Neutrophil (primary cell): ENCODE data around the gene IP6K2.
A peak's percentile ranks its signal among the peaks of the same experiment; 100 is the strongest.
"Not testable (repeated sequence)": the region's sequence is repeated elsewhere in the genome, so short reads cannot be mapped to it uniquely, and the experiment has no call there.

Experiments used
- H3K27ac ChIP-seq: fragments of 200-600 bp; sonication (generic); 2 replicates; pipeline ENCODE4 v1.5.1; 2016; ENCODE audit warnings: mild to moderate bottlenecking, moderate library complexity
- H3K27me3 ChIP-seq: fragments of 200-600 bp; sonication (generic); 2 replicates; pipeline ENCODE4 v1.6.0; 2016; ENCODE audit warnings: mild to moderate bottlenecking
- H3K36me3 ChIP-seq: fragments of 200-600 bp; sonication (generic); 2 replicates; pipeline ENCODE4 v1.5.1; 2017
- H3K4me1 ChIP-seq, 2 experiments: fragments of 200-600 bp in 1 of 2; sonication (generic) in 1 of 2; 1 replicate in 1 of 2; 2 replicates in 1 of 2; pipeline versions ENCODE4 v1.5.1 to v1.6.1; 2013 to 2016; ENCODE audit warnings: low read depth in 1 of 2, low read length in 1 of 2, mild to moderate bottlenecking in 1 of 2, moderate library complexity in 1 of 2; ENCODE audit not compliant: control insufficient read depth in 1 of 2, insufficient read depth in 1 of 2
- H3K4me3 ChIP-seq, 2 experiments: fragments of 200-600 bp in 1 of 2; sonication (generic) in 1 of 2; 1 replicate in 1 of 2; 2 replicates in 1 of 2; pipeline ENCODE4 v1.5.1; 2013 to 2016; ENCODE audit warnings: low read depth in 1 of 2, low read length in 1 of 2, mild to moderate bottlenecking in 1 of 2, moderate library complexity in 1 of 2
- H3K9me3 ChIP-seq: fragments of 200-600 bp; sonication (generic); 2 replicates; pipeline ENCODE4 v1.5.1; 2016
- TF ChIP-seq, protein P1 (sequence below): fragments of 200-600 bp; sonication (generic); IDR thresholded peaks from 2 replicates; pipeline ENCODE4 v1.5.1; 2016; ENCODE audit warnings: antibody characterized with exemption

The IP6K2 gene

DNA sequence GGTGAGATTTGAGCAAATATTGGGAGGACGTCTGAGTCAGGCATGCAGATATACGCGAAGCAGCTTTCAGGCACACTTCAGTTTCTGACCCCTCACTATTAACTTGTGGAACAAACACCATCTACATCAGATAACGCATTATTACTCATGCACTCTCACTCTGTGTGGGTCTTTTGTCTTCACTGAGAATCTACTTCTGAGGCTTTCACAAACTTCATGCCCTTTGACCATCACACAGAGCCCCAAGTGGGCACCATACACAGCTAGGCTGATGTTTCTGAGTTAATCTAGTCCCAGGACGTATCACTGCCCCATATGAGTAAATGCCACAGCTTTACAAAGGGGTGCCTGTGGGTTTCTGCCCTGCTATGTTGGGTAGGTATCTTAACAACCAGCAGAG, 39.6 kb upstream of the IP6K2 start:
- TF ChIP-seq, protein P1, sequence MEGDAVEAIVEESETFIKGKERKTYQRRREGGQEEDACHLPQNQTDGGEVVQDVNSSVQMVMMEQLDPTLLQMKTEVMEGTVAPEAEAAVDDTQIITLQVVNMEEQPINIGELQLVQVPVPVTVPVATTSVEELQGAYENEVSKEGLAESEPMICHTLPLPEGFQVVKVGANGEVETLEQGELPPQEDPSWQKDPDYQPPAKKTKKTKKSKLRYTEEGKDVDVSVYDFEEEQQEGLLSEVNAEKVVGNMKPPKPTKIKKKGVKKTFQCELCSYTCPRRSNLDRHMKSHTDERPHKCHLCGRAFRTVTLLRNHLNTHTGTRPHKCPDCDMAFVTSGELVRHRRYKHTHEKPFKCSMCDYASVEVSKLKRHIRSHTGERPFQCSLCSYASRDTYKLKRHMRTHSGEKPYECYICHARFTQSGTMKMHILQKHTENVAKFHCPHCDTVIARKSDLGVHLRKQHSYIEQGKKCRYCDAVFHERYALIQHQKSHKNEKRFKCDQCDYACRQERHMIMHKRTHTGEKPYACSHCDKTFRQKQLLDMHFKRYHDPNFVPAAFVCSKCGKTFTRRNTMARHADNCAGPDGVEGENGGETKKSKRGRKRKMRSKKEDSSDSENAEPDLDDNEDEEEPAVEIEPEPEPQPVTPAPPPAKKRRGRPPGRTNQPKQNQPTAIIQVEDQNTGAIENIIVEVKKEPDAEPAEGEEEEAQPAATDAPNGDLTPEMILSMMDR: no peak
- Histone ChIP-seq H3K4me1 (peaks cover 0 to 2% of the 10 kb centered on the region in 2 experiments), H3K36me3 (peaks cover 38% of the 10 kb centered on the region), H3K4me3 (no peak overlapping the region), H3K27ac (no peak overlapping the region), H3K27me3 (no peaks in the 10 kb centered on the region), H3K9me3 (no peaks in the 10 kb centered on the region)

DNA sequence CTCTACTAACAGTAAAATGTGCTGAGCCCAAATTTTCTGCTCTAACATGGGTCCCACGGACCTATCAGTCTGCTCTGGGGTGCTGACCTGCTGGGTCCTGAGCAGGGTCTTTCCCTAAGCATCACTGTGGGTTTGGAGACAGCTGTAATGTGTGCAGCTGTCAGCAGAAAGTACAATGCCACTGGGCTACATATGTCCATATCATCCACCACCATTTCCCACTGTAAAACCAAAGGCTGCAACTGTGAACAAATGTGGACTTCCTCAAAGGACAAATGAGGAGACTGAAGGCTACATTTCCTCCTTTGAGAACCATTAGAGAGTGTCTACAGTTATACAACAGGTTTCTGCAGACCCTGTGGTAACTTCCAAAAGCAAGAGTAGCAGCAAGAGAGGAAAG, 33.8 kb upstream of the IP6K2 start:
- TF ChIP-seq, protein P1: no peak
- H3K9me3 ChIP-seq: no peaks in the 10 kb centered on the region

DNA sequence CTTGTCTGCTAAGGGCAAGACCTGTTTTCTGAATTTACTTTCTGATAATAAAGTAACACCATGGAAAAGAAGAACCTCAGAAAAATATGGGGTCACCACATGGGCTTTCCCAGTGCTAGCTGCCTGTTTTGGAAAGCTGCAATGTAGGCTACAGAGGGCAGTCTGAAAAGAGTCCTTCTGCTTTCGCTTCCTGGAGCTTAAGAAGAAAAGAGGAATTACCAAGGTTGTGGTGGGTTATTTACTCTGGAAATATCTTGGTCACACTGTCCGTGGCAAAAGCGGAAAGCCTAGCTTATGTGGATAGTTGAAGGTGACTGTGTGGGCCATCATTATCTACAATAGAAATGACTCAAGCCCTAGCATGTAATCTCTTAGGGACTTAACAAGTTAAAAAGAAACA, 31.7 kb upstream of the IP6K2 start:
- Histone ChIP-seq H3K4me1 (no peaks in the 10 kb centered on the region), H3K36me3 (peaks cover 58% of the 10 kb centered on the region), H3K9me3 (no peaks in the 10 kb centered on the region), H3K4me3 (no peak overlapping the region), H3K27me3 (no peaks in the 10 kb centered on the region), H3K27ac (peak overlapping the region; percentile 30)
- TF ChIP-seq, protein P1: no peak

More for the DNA sequence above, 33.8 kb upstream of the IP6K2 start:
- Histone ChIP-seq H3K4me1 (no peaks in the 10 kb centered on the region), H3K27me3 (no peaks in the 10 kb centered on the region), H3K4me3 (no peak overlapping the region), H3K36me3 (peaks cover 58% of the 10 kb centered on the region), H3K27ac (no peak overlapping the region)

DNA sequence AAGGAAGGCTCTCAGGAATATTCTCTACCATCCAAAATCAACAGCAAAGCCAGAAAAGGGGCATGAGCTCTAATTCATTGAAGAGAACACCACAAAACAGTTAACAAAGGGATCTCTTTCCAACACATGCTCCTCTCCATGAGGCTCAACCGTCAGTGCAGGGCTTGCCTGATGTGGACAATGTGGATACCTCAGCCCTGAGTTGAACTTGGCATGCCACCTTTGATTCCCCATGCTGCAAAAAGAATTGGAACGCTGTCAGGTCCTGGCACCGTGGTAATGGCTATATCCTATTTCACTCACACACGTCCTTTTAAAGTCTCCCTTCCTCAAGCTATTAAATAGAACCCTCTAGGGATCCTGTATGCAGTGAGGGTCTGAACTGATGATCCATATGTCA, 30.7 kb upstream of the IP6K2 start:
- no peak overlapping the region for H3K4me3 ChIP-seq
- no peaks in the 10 kb centered on the region for H3K9me3 ChIP-seq
- peaks cover 58% of the 10 kb centered on the region for H3K36me3 ChIP-seq
- no peaks in the 10 kb centered on the region for H3K27me3 ChIP-seq
- H3K4me1 ChIP-seq: no peaks in the 10 kb centered on the region
- TF ChIP-seq, protein P1: no peak
- no peak overlapping the region for H3K27ac ChIP-seq

DNA sequence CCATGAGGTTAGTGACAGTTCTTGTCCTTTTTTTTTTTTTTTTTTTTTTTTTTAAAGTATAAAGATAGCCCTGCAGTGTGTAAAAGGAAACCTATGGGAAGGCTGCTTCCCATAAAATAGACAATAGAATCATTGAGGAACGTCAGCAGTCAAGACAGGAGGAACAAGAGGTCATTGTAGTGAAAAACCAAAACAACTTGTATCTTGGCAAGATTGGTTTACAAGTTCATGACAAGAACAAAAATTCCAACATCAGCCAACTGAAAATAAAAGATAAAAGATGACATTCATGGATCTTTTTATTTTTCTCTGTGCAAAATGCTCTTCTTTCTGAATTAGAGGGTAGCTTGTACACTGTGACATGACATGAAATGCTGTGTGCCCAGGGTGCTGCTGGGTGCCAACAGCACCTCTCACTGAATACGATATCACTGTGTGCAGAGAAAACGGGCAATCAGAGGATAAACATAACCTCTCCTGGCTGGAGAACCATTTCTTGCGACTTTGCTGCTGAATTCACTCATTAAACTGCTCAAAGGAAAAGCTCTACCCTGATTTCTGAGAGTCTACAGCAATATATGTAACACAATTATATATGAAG, 30.1 kb upstream of the IP6K2 start:
- Histone ChIP-seq H3K9me3 (no peaks in the 10 kb centered on the region), H3K4me3 (no peak overlapping the region), H3K4me1 (no peaks in the 10 kb centered on the region), H3K27ac (no peak overlapping the region), H3K27me3 (no peaks in the 10 kb centered on the region), H3K36me3 (peaks cover 53% of the 10 kb centered on the region)
- TF ChIP-seq, protein P1: no peak

DNA sequence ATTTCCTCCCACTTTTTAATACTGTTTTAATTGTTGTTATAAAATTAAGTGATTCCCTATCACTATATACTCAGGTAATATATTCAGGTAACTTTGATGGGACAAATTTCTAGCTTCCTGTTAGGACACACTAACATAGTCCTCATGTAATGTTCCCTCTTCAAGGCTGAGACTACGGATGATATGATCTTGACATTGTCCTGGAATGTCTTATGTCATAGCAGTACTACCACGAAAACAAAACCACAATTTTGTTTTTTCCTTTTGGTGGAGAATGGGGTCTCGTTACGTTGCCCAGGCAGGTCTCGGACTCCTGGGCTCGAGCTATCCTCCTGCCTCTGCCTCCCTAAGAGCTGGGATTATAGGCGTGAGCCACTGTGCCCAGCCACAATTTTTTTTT, 26.8 kb upstream of the IP6K2 start:
- no peaks in the 10 kb centered on the region for H3K9me3 ChIP-seq
- no peaks in the 10 kb centered on the region for H3K27me3 ChIP-seq
- no peak overlapping the region for H3K27ac ChIP-seq
- TF ChIP-seq, protein P1: no peak
- H3K36me3 ChIP-seq: peaks cover 29% of the 10 kb centered on the region
- peaks cover 0 to 5% of the 10 kb centered on the region in 2 experiments for H3K4me1 ChIP-seq
- H3K4me3 ChIP-seq: no peak overlapping the region

DNA sequence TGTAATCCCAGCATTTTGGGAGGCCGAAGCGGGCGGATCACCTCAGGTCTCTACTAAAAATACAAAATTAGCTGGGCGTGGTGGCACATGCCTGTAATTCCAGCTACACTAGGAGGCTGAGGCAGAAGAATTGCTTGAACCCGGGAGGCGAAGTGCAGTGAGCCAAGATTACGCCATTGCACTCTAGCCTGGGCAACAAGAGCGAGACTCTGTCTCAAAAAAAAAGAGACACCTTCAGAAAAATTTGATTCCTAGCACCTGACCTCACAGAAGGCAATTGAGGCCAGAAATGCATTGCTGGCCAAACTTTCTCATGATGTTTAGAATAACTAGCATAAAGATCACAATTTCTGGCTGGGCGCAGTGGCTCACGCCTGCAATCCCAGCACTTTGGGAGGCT, 24.2 kb upstream of the IP6K2 start:
- H3K4me3 ChIP-seq, H3K9me3 ChIP-seq: not testable (repeated sequence)
- peaks cover 18 to 23% of the 10 kb centered on the region in 2 experiments for H3K4me1 ChIP-seq

More for the DNA sequence above, 24.2 kb upstream of the IP6K2 start:
- H3K27ac ChIP-seq, H3K36me3 ChIP-seq, H3K27me3 ChIP-seq: not testable (repeated sequence)
